GM19372 (cell line): ENCODE results near the gene ERCC2.

Experiments
- ATAC-seq: cut with Tn5 transposase; IDR thresholded peaks from one replicate; pipeline ENCODE4 v1.9.1; 2021; ENCODE audit warnings: mild to moderate bottlenecking, low read depth, moderate library complexity; ENCODE audit not compliant: unreplicated experiment

The ERCC2 gene

DNA sequence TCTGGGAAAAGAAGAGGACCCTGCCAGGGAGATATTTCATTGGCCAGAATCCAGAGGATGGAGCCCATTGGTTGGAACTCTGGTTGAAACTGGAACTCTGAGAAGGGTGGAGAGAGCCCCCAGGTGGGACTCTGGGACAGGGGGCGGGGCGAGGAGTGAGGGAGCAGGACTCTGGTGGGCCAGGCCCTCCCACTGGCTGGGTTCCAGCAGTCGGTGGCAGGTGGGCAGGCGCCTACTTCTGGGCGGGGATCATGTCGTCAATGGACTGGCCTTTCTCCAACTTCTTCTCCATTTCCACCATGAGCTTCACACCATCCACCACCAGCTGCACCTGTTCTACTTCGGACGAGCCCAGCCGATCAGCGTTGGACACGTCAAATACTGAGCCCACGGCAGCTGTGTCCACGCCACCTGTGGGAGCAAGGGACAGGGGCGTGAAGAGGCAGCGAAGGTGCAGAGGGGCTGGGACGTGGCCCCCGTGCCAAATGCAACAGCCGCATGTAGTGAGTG lies 63.8 kb downstream of the ERCC2 start:
- no peak for ATAC-seq

- no peak for ATAC-seq
Observed at GRCh38 chr19:45306040-45306439, 64.3 kb downstream of the ERCC2 start.

DNA sequence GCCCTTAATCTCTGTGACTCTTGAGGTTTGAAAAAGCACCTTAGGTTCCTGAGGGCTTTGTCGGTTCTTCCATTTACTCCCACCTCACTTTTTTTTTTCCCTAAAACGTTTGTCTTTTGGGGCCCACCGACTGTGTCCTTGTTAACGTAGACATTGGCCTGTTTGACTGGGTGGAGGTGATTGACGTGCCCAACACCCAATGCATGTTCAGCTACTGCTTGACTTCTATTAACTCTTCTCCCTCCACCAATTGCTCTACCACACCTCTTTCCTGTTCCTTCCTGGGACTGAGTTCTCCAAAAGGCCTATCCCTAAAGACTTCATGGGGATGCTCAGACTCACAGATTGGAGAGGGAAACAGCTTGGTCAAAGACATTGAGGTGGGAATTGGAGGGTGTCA lies 65.0 kb downstream of the ERCC2 start:
- no peak for ATAC-seq

DNA sequence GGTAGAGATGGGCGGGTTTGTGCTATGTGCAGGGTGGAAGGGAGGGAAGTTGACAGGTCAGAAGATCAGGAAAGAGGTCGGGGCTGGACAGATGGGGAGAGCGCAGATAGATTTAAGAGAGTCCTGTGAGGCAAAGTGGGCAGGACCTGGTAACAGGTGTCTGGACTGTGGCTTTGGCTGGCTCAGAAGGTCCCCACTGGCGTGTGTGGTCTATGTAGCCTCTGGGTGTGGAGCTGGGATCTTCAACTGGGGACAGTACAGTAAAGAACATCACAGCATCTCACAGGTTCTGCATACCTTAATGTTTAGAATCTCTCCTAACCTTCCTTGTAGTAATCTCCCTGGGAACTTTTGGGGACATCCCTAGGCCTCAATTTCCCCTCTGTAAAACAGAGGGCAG lies 65.4 kb downstream of the ERCC2 start:
- no peak for ATAC-seq

DNA sequence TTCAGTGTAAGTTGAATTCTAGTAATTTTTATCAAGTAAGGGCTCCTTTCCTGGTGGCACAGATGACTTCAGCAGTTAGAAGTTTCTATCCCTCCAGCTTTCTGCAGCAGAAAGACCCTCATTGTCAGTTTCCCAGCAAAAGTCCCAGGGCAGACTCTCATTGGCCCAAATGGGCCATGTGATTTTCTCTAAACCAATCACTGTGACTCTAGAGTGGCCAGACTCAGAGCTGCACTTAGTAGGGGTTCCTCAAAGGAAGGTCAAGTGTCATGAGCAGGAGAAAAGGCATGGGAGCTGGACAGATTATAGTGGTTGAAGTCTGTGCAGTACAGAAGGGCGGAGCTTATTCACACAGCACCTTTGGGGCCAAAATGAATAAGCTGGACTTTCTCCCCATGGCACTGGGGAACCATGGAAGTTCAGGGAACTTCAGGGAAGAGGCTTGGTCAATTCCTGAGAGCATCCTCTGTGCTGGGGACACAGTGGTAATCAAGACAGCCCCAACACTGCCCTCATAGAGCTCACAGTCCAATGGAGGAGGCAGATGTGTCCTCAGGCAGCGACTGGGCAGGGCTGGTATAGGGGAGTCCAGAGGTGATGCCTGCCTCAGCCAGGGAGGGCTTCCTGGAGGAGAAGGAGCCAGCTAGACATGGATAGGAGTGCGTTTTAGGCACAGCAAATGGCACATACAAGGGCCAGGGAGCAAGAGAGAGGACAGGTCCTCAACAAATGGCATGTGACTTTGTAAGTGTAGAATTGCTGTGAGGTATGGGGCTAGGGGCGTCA lies 66.0 kb downstream of the ERCC2 start:
- ATAC-seq = no peak

DNA sequence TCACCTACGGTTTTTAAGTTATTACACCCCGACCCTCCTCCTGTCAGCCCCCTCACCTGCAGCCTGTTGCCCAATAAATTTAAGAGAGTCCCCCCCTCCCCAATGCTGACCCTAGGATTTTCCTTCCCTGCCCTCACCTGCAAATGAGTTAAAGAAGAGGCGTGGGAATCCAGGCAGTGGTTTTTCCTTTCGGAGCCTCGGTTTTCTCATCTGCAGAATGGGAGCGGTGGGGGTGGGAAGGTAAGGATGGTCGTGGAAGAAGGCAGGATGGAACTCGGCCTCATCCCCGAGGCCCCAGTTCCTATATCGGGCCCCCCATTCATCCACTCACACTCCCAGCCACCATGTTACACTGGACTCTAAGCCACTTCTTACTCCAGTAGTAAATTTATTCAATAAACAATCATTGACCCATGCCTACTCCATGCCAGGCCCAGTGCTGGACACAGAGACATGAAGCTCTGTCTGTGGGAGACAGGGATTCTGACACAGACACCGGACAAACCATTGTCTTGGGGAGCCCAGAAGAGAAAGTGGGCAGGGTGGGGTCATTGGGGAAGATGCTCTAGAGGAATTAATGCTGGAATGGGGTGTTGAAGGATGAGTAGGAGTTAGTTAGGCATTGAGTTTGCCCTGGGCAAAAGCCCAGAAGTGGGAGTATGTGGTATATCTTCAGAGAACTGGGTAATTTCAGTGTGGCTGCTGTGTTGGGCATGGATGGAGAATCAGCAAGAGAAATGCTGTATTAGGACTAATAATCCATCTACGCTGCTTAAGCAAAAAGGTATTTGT lies 66.9 kb downstream of the ERCC2 start:
- no peak for ATAC-seq

- no peak for ATAC-seq
Observed at GRCh38 chr19:45302416-45302815, 68.0 kb downstream of the ERCC2 start.
